ENCODE data around the gene ROPN1. TPM values are rescaled to one million over a fixed set of nuclear protein-coding genes. Genes with fewer than 3 reads are reported as not detected.
"Not testable (repeated sequence)": the region's sequence is repeated elsewhere in the genome, so short reads cannot be mapped to it uniquely, and the experiment has no call there.

ROPN1 gene
- total RNA-seq, 6 experiments from 2014 or later, result not detected

GRCh38 chr3:123984350-123984749 lies 7.6 kb downstream of the ROPN1 start:
- intact Hi-C loops (cut with DNase I), result no loop called here
- peaks cover 0 to 4% (median 0%) of the 10 kb centered on the region in 4 donors for H3K4me1 ChIP-seq
- no peak for TF ChIP-seq CTCF (IDR thresholded peaks at IDR 0.05)
- TF ChIP-seq POLR2A (IDR thresholded peaks at IDR 0.05), result no peak
- H3K27ac ChIP-seq, result no peak overlapping the region
- H3K4me3 ChIP-seq, result no peak overlapping the region
- H3K27me3 ChIP-seq, result no peaks in the 10 kb centered on the region
- DNase-seq (no peak), ATAC-seq (no peak)
- no peaks in the 10 kb centered on the region for H3K9me3 ChIP-seq
- no peaks in the 10 kb centered on the region for H3K36me3 ChIP-seq
- WGBS (ENCODE audit: insufficient coverage, low coverage, low lambda C conversion rate, missing lambda C conversion rate), result 100% methylated on average over 1 of the region's 1 CpG

GRCh38 chr3:123981317-123981716 lies 10.6 kb downstream of the ROPN1 start:
- H3K4me3 ChIP-seq; ATAC-seq; intact Hi-C loops (cut with DNase I); H3K4me1 ChIP-seq; DNase-seq; H3K36me3 ChIP-seq; H3K27ac ChIP-seq; H3K27me3 ChIP-seq; H3K9me3 ChIP-seq: not testable (repeated sequence)
- WGBS (ENCODE audit: insufficient coverage, low coverage, low lambda C conversion rate, missing lambda C conversion rate), result 80% methylated on average over 2 of the region's 4 CpGs

GRCh38 chr3:123980539-123980938 lies 11.4 kb downstream of the ROPN1 start:
- Histone ChIP-seq H3K9me3 (no peaks in the 10 kb centered on the region), H3K4me1 (peaks cover 0 to 4% (median 0%) of the 10 kb centered on the region in 4 donors), H3K27me3 (no peaks in the 10 kb centered on the region), H3K4me3 (no peak overlapping the region), H3K36me3 (no peaks in the 10 kb centered on the region), H3K27ac (no peak overlapping the region)
- intact Hi-C loops (cut with DNase I), result no loop called here
- ATAC-seq (no peak), DNase-seq (no peak)
- WGBS (ENCODE audit: insufficient coverage, low coverage, low lambda C conversion rate, missing lambda C conversion rate), result 67% methylated on average over 4 of the region's 4 CpGs
- TF ChIP-seq POLR2A (IDR thresholded peaks at IDR 0.05), result no peak
- TF ChIP-seq CTCF (IDR thresholded peaks at IDR 0.05), result no peak

GRCh38 chr3:123979525-123980501 lies 12.1 kb downstream of the ROPN1 start:
- intact Hi-C loops (cut with DNase I); H3K9me3 ChIP-seq; H3K4me1 ChIP-seq; H3K36me3 ChIP-seq; H3K27me3 ChIP-seq; H3K27ac ChIP-seq: not testable (repeated sequence)
- WGBS (ENCODE audit: insufficient coverage, low coverage, low lambda C conversion rate, missing lambda C conversion rate), result 4% methylated on average over 22 of the region's 29 CpGs
- peak overlapping the region in 2 of 3 donors; percentile 12 to 15 for H3K4me3 ChIP-seq
- DNase-seq, result peak in 2 of 3 donors; percentile 38 to 57
- peak; percentile 67 to 73 (median 72) for TF ChIP-seq CTCF (IDR thresholded peaks at IDR 0.05)
- peak; percentile 96 to 99 (median 98) for ATAC-seq

- DNase-seq; H3K36me3 ChIP-seq; H3K27ac ChIP-seq; H3K27me3 ChIP-seq; H3K4me3 ChIP-seq; H3K9me3 ChIP-seq; intact Hi-C loops (cut with DNase I); ATAC-seq; H3K4me1 ChIP-seq: not testable (repeated sequence)
- WGBS (ENCODE audit: insufficient coverage, low coverage, low lambda C conversion rate, missing lambda C conversion rate), result 60% methylated on average over 1 of the region's 7 CpGs
These were observed 15.0 kb downstream of the ROPN1 start for GRCh38 chr3:123976904-123977303.

- no CpG with 5 or more reads among the region's 4 CpGs for WGBS (ENCODE audit: insufficient coverage, low coverage, low lambda C conversion rate, missing lambda C conversion rate)
- H3K9me3 ChIP-seq; H3K4me3 ChIP-seq; DNase-seq; intact Hi-C loops (cut with DNase I); H3K4me1 ChIP-seq; H3K27me3 ChIP-seq; H3K27ac ChIP-seq; H3K36me3 ChIP-seq: not testable (repeated sequence)
- ATAC-seq, result peak in 1 of 4 donors; percentile 20
These were observed 15.6 kb downstream of the ROPN1 start for GRCh38 chr3:123976181-123976898.

- WGBS (ENCODE audit: insufficient coverage, low coverage, low lambda C conversion rate, missing lambda C conversion rate), result 90% methylated on average over 2 of the region's 7 CpGs
- ATAC-seq; H3K27me3 ChIP-seq; H3K4me3 ChIP-seq; DNase-seq; H3K4me1 ChIP-seq; H3K36me3 ChIP-seq; intact Hi-C loops (cut with DNase I); H3K27ac ChIP-seq; H3K9me3 ChIP-seq: not testable (repeated sequence)
These were observed 16.9 kb downstream of the ROPN1 start for GRCh38 chr3:123975030-123975429.

Data from right lobe of liver (tissue), 6 donors.